Measurements from ENCODE around the gene CPTP.

DNA sequence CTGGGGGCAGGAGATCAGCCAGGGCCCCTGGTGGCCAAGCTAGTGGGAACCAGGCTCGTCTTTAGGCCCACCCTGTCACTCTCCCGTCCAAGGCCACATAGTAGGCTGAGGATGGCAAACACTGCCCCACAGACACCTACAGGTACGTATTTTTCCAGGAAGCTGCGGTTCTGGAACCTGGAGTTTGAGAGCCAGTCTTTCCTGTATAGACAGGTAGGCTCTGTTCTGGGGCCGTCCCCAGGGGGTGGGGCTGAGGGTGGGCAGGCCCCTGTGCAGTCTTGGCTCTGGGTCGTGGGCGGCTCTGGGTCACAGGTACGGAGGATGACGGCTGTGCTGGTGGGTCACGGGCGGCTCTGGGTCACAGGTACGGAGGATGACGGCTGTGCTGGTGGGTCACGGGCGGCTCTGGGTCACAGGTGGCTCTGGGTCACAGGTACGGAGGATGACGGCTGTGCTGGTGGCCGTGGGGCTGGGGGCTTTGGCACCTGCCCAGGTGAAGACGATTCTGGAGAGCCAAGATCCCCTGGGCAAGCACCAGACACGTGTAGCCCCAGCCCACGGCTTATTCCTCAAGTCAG, 14.0 kb upstream of the CPTP start:
- TF ChIP-seq, protein P1, sequence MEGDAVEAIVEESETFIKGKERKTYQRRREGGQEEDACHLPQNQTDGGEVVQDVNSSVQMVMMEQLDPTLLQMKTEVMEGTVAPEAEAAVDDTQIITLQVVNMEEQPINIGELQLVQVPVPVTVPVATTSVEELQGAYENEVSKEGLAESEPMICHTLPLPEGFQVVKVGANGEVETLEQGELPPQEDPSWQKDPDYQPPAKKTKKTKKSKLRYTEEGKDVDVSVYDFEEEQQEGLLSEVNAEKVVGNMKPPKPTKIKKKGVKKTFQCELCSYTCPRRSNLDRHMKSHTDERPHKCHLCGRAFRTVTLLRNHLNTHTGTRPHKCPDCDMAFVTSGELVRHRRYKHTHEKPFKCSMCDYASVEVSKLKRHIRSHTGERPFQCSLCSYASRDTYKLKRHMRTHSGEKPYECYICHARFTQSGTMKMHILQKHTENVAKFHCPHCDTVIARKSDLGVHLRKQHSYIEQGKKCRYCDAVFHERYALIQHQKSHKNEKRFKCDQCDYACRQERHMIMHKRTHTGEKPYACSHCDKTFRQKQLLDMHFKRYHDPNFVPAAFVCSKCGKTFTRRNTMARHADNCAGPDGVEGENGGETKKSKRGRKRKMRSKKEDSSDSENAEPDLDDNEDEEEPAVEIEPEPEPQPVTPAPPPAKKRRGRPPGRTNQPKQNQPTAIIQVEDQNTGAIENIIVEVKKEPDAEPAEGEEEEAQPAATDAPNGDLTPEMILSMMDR (IDR thresholded peaks at IDR 0.05), result no peak
- TF ChIP-seq POLR2A (IDR thresholded peaks at IDR 0.05), result no peak
